HG03139 (cell line): Measurements from ENCODE around the gene FSTL4.
"Not testable (repeated sequence)": the region's sequence is repeated elsewhere in the genome, so short reads cannot be mapped to it uniquely, and the experiment has no call there.

Experiments used
- ATAC-seq: cut with Tn5 transposase; IDR thresholded peaks from one replicate; pipeline ENCODE4 v1.9.1; 2021; ENCODE audit not compliant: unreplicated experiment

The FSTL4 gene

DNA sequence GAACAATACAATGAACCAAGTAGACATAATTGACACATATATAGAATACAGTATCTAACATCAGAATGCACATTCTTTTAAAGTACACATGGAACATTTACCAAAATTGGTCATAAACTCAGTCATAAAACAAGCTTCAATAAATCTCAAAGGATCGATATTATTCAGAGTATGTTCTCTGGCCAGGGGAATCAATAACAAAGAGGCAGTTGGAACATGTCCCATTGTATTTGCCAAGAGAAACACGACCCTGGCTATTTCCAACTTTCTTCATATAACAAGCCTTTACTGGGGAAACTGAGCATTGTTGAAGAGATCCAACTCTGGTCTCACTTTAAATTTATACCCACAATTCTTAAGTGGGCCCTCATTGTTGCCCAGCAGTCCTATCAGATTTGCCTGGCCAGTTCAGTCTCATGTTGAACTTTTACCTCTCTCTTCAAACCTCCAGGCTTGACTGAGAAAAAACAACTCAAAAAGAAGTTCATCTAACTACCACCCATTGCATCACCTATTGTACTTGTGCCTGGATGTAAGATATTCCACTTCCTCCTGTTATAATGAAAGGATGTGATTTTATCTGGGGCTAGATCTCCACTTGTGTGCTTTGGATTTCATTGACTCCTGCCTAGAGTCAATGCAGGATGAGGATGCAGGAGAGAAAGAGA is 398.1 kb downstream of the FSTL4 start:
- ATAC-seq, result no peak

DNA sequence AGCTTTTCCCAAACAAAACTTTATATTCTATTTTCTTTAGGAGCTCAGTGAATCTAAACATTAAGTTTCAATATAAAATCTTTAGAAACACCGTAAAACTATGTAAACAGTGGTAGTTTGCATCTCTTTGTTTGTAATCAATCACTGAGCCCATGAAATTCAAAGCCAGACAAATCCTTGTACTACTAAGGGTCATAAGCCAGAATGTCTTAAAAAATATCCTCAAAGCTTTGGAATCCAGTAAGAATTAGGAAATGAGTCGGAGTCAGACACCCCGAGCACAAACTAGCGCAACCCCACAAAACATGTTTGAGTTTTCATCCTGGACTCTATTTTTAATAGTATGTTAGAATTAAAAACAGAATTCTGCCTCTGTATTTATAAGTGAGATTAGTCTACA is 406.7 kb downstream of the FSTL4 start:
- no peak for ATAC-seq

DNA sequence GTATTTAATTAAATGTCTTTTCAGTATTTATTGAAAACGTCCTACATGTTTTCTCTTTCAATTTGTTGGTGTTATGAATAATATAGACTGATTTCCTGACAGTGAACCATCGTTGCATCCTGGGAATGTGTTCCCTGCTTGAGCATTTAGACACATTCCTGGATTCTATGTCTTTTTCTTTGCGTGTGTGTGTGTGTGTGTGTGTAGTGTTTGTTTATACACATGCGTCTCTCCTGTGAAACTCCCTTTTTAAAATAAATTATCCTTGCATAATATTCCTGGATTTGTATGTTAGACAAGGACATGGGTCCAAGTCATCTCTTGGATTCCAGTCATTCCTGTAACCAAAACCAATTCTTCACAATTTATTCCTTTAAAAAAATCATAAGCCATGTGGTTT is 407.1 kb downstream of the FSTL4 start:
- ATAC-seq, result no peak

DNA sequence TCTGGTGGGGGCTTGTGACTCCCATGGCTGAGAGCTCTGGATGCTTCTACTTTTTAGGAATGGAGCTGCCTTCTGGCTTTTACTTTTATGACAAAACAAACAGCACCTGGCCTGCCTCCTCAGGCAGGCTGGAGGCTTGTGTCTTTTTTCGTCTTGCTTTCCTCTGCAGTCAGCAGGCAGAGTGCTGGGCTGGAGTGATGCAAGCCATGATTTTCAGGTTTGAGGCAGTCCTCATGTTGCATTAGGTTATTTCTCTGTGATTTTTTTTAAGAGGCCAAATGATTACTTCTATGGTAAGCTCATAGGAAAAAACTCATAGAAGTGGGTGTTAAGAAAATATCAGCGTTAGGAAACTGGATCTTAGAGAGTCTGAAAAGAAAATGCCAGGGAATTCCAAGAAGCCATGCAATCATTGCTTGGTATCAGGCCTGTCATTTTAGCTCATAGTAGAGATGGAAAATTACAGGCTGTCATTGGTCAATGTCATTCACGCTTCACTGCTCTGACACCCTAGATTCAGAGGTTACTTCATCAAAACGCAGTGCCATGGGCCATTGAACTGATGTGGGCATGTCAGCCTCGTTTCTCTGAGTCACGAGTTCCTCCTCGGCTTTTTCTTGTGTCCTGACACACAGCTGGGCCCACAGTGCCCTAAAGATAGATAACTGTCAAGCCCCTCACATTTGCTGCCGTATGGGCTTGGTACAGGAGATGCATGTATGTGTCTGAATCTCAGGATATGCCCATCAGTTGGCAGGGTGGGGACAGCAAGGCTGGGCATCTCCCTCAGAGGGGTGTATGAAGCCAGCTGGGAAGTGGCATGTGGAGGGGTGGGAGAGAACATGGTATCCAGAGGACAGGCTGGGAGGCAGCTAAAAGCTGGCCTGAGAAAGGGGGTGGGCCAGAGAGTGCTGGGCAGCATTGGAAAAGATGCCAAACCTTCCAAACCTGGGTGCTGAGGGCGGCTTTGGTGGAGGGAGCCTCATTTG is 408.7 kb downstream of the FSTL4 start:
- no peak for ATAC-seq

DNA sequence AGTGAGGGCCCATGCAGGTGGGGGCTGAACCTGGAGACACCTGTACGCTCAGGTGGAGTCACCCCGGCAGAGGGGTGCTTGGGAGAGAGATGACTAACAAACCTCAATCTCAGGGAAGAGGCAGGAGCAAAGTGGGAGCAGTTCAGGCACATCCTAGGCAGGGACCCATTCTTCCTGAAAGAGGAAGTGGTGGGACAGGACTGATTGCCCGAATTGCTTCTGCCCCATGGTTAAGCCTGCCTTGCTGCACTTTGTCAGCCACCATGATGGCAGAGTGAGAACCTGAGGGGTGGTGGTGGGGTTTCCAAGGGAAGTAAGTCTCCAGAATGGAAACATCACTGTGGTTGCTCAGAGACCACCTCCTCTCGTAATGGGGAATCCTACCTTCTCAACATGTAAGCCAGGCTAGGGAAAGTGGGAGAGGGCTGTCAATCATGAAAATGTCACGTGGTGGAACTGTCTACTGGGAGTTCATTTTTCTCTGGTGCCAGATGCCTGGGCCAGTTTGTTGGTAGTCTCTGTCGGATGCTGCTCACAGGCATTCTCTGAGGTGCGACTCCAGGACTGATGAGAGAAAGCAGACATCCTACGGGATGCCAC is 410.2 kb downstream of the FSTL4 start:
- no peak for ATAC-seq

DNA sequence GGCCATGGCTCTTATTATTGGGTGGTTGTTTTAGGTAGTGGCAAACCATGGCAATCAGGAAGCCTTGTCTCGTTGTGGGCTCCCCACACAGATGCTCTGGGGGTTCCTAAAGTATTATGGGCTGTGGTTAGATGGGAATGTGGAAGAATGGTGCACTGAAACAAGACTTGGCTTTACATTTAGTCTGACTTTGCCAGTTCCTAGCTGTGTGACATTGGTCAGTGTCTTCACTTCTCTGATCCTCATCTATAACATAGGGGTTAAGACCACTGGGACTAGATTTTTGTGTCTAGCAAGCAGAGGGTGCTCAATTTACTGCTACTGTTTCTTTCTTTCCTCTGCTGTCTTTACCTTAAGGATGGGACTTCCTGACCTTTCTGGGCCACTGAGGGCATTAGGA is 411.0 kb downstream of the FSTL4 start:
- no peak for ATAC-seq

DNA sequence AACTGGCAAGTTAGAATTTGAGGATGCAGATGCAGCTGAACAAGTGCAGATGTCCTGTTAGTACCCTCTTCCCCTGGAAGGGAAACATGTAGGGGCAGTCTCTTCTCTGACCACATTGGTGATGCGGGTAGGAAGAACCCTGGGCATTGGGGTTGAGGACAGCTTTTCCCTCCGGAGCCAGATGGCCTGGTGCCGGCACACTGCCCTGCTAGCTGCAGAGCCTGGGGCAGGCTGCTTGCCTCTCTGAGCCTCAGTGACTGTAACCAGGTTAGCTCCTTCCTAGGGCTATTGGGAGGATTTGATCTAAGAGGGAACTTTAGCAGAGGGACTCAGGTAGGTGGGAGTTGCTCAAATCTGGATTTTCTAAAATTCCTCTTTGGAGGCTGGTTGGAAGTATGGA is 412.1 kb downstream of the FSTL4 start:
- no peak for ATAC-seq

DNA sequence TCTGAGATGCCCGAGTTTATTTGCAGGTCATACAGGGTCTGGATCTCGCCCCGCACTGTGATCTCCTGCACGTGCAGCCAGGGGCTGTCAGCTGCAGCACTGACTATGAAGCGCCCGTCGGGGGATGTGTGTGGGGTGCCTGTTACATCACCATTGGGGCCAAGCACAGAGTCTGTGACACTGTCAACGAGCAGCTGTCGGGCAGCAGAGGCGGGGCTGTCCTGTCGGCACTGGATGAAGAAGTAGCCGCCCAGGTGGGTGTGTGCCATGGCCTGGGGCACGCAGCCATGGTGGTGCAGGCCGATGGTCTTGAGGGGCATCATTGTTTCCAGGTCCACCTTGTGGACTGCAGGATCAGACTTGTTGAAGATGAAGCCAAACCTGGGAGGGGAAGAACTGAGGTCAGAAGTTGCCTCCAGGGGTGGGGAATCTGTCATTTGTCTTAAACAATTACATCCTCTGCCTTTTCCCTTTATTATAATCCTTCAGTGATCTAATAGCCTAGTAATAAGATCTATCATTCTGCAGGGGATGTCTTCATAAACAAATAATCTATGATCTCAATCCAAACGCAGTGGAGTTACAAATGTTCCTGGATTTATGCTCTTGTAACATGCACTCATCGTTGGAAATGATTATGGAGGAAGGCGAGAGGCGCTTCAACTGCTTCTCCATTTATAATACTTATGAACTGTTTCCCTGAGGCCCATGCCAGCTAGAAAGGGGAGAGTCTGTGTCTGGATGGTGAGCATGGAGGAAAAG is 412.7 kb downstream of the FSTL4 start:
- no peak for ATAC-seq

DNA sequence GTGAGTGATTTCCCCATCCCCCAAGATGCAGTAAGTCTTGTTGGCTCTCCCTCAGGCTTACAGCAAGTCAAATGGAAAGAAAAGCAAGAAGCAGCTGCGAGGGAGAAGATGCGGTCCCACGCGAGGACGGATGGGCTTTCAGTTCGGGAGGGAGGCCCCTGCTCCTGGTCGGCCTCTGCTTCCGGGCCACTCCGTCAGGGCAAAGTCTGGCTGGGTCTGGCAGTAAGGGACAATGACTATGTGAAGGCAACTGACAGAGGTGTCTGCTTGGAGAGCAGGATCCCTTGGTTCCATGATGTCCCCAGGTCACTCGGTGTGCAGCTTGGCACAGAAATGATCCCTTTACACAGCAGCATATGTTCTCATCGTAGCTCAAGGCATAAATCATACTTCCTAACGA is 413.8 kb downstream of the FSTL4 start:
- ATAC-seq, result no peak

DNA sequence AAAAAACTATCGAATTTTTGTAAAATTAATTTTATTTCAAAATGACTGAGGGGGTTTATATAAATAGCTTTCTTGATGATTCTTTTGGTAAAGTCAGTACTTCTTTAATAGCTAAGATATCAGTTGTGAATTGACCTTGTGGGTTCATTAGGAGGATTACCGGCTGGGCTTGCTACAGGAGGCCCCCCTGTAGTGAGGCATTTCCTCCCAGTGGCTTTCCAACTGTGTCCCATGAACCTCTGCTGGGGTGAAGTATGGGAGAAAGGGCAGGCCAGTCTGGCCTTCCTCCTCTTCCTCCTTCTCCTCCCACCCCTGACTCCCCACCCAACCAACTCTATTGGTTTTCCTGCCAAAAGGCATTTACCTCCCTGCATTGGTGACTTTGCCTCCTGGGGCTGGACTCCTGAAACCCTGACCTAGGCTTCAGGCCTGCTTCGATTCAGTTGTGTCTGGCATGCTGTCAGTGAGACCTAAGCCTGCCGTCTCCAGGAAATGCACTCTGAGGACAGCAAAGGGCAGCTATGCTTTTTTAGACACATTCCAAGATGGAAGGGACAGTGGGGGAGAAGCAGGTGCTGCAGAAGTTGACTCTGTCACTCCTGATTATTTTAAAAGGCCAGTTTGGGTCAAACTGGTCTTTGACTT is 415.8 kb downstream of the FSTL4 start:
- no peak for ATAC-seq

DNA sequence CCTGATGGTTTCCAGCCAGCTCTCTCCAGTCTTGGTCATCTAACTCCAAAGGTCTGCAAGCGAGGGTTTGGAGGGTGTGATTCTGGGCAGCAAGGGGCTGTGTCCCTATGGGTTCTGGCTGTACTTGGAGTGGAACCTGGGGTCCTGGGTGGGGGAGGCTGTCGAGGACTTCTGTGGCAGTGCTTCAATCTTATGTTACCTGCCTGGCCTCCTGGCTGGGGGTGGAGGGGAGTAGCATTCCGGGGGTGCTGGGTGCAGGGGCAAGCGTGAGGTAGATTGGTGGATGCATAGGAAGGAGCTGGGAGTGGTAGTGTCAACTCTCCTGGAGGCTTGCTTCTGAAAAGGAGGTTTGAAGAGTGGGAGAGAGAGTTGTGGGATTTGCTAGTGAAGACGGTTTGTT is 417.1 kb downstream of the FSTL4 start:
- ATAC-seq, result no peak

DNA sequence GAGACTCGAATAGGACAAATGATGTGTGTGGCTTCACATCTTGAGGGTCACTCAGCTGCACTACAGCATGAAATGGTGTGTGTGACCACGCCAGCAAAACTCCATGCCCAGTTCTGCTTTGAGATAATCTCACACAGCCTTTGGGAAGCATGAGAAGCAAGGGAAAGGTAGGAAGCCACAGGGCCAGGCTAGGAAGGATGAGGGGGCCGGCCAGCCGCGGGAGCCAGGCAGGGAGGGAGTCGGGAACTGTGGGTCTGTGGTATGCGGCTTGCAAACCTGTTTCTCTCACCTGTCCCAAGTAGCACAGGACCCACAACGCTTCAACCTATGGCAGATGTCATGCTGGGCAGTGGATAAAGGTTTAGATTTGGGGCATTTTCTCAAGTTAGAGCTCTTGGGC is 418.5 kb downstream of the FSTL4 start:
- ATAC-seq, result no peak

DNA sequence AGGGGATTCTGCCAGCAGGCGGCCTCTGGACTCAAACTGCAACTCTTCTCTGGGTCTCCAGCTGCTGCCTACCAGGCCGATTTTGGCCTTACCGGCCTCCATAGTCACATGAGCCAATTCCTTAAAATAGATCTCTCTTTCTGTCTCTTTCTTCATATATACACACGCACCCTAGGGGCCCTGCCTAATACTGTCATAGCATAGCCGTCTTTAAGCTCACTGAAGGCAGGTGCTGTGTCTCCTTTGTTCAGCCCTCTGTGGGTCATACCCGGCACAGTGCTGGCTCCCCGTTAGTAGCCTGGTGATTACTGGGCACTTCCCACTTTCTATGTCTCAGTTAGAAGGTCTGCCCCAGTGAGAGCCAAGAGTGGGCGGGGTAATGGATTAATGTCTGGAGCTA is 419.6 kb downstream of the FSTL4 start:
- ATAC-seq, result no peak

DNA sequence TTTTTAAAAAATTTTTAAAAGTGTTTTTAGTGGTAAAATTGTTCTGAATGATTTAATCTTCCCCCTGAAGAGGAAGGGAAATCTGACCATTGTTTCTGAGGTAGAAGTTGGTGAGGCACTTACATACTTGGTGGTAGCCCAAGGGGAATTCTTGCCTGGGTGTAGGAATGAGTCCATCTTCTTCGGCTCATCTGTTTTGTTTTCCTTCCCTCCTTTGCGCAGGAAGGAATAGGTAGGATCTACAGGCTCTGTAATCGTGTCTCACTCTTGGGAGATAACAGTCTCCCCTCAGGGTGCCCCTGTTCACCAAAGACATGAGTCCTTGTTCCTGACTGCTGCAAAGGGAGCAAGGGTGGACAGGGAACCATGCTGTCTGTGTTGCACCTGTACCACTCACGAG is 422.5 kb downstream of the FSTL4 start:
- no peak for ATAC-seq

DNA sequence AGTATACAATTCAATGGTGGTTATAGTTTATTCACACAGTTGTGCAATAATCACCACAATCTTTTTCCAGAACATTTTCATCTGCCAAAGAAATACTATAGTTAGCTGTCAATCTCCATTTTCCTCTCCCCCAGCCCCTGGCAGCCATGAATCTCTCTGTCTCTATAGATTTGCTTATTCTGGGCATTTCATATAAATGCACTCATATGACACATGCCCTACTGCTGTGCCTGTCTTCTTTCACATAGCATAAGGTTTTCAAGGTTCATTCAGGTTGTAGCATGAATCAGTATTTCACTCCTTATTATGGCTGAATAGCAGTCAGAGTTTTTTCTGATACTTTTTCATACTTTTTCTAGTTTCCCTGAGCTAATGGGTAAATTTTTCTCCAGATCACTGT is 432.9 kb downstream of the FSTL4 start:
- ATAC-seq, result no peak

DNA sequence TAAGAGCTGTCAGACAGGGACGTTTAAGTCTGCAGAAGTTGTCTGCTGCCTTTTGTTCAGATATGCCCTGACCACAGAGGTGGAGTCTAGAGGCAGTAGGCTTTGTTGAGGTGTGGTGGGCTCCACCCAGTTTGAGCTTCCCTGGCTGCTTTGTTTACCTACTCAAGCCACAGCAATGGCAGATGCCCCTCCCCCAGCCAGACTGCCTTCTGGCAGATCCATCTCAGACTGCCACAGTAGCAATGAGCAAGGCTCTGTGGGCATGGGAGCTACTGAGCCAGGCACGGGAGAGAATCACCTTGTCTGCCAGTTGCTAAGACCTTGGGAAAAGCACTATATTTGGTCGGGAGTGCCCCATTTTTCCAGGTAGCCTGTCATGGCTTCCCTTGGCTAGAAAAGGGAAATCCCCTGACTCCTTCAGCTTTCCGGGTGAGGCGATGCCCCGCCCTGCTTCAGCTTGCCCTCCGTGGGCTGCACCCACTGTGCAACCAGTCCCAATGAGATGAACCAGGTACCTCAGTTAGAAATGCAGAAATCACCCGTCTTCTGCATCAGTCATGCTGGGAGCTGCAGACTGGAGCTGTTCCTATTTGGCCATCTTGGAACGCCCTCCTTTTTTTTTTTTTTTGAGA is 441.5 kb downstream of the FSTL4 start:
- ATAC-seq, result not testable (repeated sequence)

DNA sequence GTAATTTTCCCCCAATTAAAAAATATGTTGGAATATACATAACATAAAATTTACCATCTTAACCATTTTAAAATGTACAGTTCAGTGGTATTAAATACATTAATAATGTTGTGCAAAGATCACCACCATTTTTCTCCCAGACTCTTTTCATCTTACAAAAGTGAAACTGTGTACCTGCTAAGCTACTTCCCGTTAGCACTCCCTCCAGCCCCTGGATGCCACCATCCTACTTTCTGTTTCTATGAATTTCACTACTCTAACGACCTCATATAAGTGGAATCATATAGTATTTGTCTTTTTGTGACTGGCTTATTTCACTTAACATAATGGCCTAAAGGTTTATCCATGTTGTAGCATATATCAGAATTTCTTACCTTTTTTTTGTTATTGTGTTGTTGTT is 447.6 kb downstream of the FSTL4 start:
- ATAC-seq, result no peak

DNA sequence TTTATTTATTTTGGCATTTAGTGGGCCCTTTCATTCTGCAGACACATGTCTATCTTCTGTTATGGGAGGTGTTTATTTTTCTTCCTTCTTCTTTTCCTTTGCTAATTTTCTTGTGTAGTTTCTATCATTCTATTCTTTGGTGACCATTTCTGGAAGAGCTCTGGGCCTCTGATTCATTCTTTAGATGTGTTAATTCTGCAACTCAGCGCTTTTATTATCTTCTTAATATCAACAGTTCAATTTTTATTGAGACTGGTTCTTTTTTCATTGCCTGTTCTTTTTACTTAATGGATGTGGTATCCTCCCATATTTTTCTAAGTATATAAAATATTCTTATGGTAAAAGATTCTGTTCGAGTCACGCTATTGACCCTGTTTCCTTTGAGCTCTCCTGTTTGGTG is 448.5 kb downstream of the FSTL4 start:
- ATAC-seq, result no peak

DNA sequence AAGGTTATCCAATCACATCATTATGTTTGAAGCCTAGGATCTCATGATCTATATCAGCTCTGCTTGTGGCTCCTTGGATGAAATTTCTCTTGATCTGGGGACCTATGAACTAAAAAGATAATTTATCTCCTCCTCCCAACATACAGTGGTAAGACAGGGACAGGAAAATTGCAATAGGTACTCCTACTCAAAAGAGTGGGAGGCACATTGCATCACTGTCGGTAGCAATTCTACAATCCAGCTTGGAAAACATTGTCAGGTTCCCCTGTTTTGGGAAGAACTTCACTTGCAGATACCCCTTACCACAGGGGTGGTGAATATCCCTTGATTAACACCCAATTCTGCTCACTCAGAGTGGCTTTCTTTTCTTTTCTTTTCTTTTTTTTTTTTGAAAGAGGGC is 452.8 kb downstream of the FSTL4 start:
- no peak for ATAC-seq

DNA sequence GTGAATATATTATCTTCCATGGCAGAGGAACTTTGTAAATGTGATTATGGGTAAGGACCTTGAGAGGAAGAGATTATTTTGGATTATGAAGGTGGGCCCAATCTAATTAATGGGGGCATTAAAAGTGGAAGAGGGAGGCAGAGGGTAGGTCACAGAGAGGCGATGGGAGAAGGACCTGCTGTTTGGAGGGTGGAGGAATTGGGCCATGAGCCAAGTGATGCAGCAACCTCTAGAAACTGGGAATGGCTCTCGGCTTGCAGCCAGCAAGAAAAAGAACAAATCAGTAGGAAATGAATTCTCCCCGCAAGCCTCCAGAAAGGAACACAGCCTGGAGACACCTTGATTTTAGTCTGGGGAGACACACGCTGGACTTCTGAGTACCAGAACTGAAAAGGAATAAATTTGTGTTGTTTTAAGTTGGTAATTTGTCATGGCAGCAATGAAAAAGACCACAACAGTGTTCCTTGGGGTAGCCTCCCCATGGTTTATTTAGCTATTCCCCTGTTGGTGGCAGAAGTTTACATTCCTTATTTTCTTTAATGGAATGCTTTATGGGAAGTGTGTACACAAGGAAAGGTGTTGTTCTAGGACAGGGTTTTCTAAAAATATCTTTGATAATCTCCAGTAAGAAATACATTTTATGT is 456.9 kb downstream of the FSTL4 start:
- no peak for ATAC-seq
